H1 (cell line): ENCODE data around the gene IRF2BP2.

ENCODE experiments used
- CREB1 ChIP-seq: IDR thresholded peaks from 2 replicates; pipeline ENCODE4 v1.6.1; 2012; ENCODE audit warnings: inconsistent platforms
- E2F6 ChIP-seq: IDR thresholded peaks from 2 replicates; pipeline ENCODE4 v1.6.1; 2012; ENCODE audit warnings: inconsistent platforms
- HDAC2 ChIP-seq, 2 experiments: fragments of 300-600 bp in 1 of 2; sonication (generic) in 1 of 2; IDR thresholded peaks; 2 replicates each; pipeline ENCODE4 v1.6.1; 2011 to 2012; ENCODE audit warnings: low read depth in 2 of 2, low read length in 2 of 2, mild to moderate bottlenecking in 2 of 2, moderate library complexity in 2 of 2, borderline replicate concordance in 1 of 2, inconsistent platforms in 1 of 2
- POLR2A ChIP-seq, 2 experiments: IDR thresholded peaks; 1 replicate in 1 of 2; 2 replicates in 1 of 2; pipeline ENCODE4 v1.6.1; 2011; ENCODE audit warnings: low read depth in 2 of 2, low read length in 2 of 2, mild to moderate bottlenecking in 2 of 2; ENCODE audit errors: control extremely low read depth in 1 of 2
- RFX5 ChIP-seq: IDR thresholded peaks from 2 replicates; pipeline ENCODE4 v1.6.1; 2011; ENCODE audit warnings: low read depth, low read length, improper control_type of control experiment, borderline replicate concordance
- TAF1 ChIP-seq: IDR thresholded peaks from 2 replicates; pipeline ENCODE4 v1.6.1; 2011; ENCODE audit warnings: mild to moderate bottlenecking, low read depth, low read length
- YY1 ChIP-seq: IDR thresholded peaks from 2 replicates; pipeline ENCODE4 v1.6.1; 2011; ENCODE audit warnings: low read depth, mild to moderate bottlenecking, low read length
- ZNF274 ChIP-seq: IDR thresholded peaks from 2 replicates; pipeline ENCODE4 v1.7.0; 2012; ENCODE audit warnings: low read length, borderline replicate concordance; ENCODE audit errors: extremely low read depth
- TF ChIP-seq, protein P1 (sequence below), 3 experiments: IDR thresholded peaks; 1 replicate in 2 of 3; 2 replicates in 1 of 3; pipeline versions ENCODE4 v1.5.1 to v1.6.1; 2011; ENCODE audit warnings: low read length in 3 of 3, mild to moderate bottlenecking in 3 of 3, inconsistent platforms in 2 of 3, low read depth in 1 of 3, moderate library complexity in 1 of 3; ENCODE audit not compliant: insufficient read depth in 1 of 3; ENCODE audit errors: control extremely low read depth in 1 of 3

- TF ChIP-seq HDAC2 (IDR thresholded peaks at IDR 0.05; ENCODE audit: borderline replicate concordance in 1 of 2, low read depth in 2 of 2, low read length in 2 of 2) (no peak), POLR2A (IDR thresholded peaks at IDR 0.05; ENCODE audit: control extremely low read depth in 1 of 2, low read depth in 2 of 2, low read length in 2 of 2) (no peak), ZNF274 (no peak), CREB1 (no peak), RFX5 (no peak), YY1 (no peak), E2F6 (no peak), TAF1 (no peak)
- TF ChIP-seq, protein P1, sequence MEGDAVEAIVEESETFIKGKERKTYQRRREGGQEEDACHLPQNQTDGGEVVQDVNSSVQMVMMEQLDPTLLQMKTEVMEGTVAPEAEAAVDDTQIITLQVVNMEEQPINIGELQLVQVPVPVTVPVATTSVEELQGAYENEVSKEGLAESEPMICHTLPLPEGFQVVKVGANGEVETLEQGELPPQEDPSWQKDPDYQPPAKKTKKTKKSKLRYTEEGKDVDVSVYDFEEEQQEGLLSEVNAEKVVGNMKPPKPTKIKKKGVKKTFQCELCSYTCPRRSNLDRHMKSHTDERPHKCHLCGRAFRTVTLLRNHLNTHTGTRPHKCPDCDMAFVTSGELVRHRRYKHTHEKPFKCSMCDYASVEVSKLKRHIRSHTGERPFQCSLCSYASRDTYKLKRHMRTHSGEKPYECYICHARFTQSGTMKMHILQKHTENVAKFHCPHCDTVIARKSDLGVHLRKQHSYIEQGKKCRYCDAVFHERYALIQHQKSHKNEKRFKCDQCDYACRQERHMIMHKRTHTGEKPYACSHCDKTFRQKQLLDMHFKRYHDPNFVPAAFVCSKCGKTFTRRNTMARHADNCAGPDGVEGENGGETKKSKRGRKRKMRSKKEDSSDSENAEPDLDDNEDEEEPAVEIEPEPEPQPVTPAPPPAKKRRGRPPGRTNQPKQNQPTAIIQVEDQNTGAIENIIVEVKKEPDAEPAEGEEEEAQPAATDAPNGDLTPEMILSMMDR (IDR thresholded peaks at IDR 0.05; ENCODE audit: control extremely low read depth in 1 of 3, insufficient read depth in 1 of 3, low read depth in 1 of 3, low read length in 3 of 3), result no peak
These were observed 17.7 kb downstream of the IRF2BP2 start for GRCh38 chr1:234592240-234592639.
